Gastroesophageal sphincter (tissue), 3 donors: Measurements from ENCODE around the gene GJD4.

Source experiments
- POLR2AphosphoS5 ChIP-seq: sonication (generic); formaldehyde crosslinking; IDR thresholded peaks from one replicate; pipeline ENCODE4 v1.6.1; 2017; ENCODE audit warnings: antibody characterized with exemption
- TF ChIP-seq, protein P1 (sequence below), 4 experiments: fragments of 200-600 bp in 2 of 4; fragments of 450-650 bp in 2 of 4; sonication (generic) in 1 of 4; IDR thresholded peaks; one replicate each; pipeline ENCODE4 v1.5.1; 2017 to 2019; ENCODE audit warnings: antibody characterized with exemption in 4 of 4, mild to moderate bottlenecking in 2 of 4, moderate library complexity in 2 of 4

DNA sequence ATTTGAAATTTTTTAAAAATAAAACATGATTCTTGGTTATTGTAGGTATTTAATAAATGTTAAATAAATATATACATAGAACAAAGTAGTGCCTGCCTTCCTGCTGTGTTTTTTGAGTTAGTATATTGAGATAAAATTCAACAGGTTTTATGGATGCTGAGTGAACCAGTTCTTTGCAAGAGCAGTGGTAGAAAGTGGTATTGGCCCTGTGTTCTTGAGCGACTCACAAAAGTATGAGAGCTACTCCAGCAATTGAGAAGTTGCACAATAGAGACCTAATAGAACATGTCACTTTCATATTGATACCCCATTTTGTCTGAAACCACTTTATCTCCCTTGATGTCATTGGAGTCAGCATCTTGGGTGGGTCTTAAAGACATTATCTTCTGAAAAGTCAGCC, 32.6 kb upstream of the GJD4 start:
- TF ChIP-seq, protein P1, sequence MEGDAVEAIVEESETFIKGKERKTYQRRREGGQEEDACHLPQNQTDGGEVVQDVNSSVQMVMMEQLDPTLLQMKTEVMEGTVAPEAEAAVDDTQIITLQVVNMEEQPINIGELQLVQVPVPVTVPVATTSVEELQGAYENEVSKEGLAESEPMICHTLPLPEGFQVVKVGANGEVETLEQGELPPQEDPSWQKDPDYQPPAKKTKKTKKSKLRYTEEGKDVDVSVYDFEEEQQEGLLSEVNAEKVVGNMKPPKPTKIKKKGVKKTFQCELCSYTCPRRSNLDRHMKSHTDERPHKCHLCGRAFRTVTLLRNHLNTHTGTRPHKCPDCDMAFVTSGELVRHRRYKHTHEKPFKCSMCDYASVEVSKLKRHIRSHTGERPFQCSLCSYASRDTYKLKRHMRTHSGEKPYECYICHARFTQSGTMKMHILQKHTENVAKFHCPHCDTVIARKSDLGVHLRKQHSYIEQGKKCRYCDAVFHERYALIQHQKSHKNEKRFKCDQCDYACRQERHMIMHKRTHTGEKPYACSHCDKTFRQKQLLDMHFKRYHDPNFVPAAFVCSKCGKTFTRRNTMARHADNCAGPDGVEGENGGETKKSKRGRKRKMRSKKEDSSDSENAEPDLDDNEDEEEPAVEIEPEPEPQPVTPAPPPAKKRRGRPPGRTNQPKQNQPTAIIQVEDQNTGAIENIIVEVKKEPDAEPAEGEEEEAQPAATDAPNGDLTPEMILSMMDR (IDR thresholded peaks at IDR 0.05), result no peak
- no peak for TF ChIP-seq POLR2AphosphoS5
